HT-29 (cell line): ENCODE results near the gene CPT1B. TPM values are rescaled to one million over a fixed set of nuclear protein-coding genes. Genes with fewer than 3 reads are reported as not detected.

Experiments
- total RNA-seq: library from RNA; depleted of rRNA; stranded (reverse); fragments of >200 nt; shearing (Covaris generic); gene quantifications from 2 replicates; pipeline ENCODE4 v1.2.3, GENCODE V29; 2014; rRNA removed

CPT1B gene
- total RNA-seq, 1 experiment from 2014 or later: 2.5 TPM

Other genes with a start within 250 kb of the CPT1B start
- gene PPP6R2, start 235.1 kb downstream of the CPT1B start, total RNA-seq: 54.1 and 56.7 TPM in 2 replicates
- 85.0 and 102 TPM in 2 replicates for gene SBF1, start 103.4 kb downstream of the CPT1B start, total RNA-seq
- gene ADM2, start 96.9 kb downstream of the CPT1B start, total RNA-seq: 2.2 and 4.2 TPM in 2 replicates
- not detected in 2 replicates for gene MIOX, start 91.6 kb downstream of the CPT1B start, total RNA-seq
- 52.8 and 53.2 TPM in 2 replicates for gene LMF2, start 70.7 kb downstream of the CPT1B start, total RNA-seq
- 87.9 and 88.8 TPM in 2 replicates for gene NCAPH2, start 70.2 kb downstream of the CPT1B start, total RNA-seq
- gene SCO2, start 52.8 kb downstream of the CPT1B start, total RNA-seq: 5.0 and 5.5 TPM in 2 replicates
- 6.9 and 7.4 TPM in 2 replicates for gene TYMP, start 48.4 kb downstream of the CPT1B start, total RNA-seq
- not detected in 2 replicates for gene KLHDC7B, start 32.5 kb downstream of the CPT1B start, total RNA-seq
- gene SYCE3, start 15.5 kb downstream of the CPT1B start, total RNA-seq: not detected in 2 replicates
- 21.5 and 26.2 TPM in 2 replicates for gene CHKB, start 4.4 kb upstream of the CPT1B start, total RNA-seq
- not detected in 2 replicates for gene MAPK8IP2, start 22.4 kb upstream of the CPT1B start, total RNA-seq
- gene ARSA, start 49.7 kb upstream of the CPT1B start, total RNA-seq: 11.4 and 16.6 TPM in 2 replicates
- gene SHANK3, start 94.4 kb upstream of the CPT1B start, total RNA-seq: not detected in 2 replicates
- gene ACR, start 159.8 kb upstream of the CPT1B start, total RNA-seq: not detected in 2 replicates
- 6.8 and 15.5 TPM in 2 replicates for gene RABL2B, start 205.2 kb upstream of the CPT1B start, total RNA-seq